ENCODE results near the gene FAM162A. TPM values are rescaled to one million over a fixed set of nuclear protein-coding genes. Genes with fewer than 3 reads are reported as not detected.

FAM162A gene, protein sequence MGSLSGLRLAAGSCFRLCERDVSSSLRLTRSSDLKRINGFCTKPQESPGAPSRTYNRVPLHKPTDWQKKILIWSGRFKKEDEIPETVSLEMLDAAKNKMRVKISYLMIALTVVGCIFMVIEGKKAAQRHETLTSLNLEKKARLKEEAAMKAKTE
- total RNA-seq (2022; extraction: Qiagen RNA extraction; ENCODE audit: low read depth): 31.7 to 35.9 TPM (median 35.5 TPM) in 5 replicates

DNA sequence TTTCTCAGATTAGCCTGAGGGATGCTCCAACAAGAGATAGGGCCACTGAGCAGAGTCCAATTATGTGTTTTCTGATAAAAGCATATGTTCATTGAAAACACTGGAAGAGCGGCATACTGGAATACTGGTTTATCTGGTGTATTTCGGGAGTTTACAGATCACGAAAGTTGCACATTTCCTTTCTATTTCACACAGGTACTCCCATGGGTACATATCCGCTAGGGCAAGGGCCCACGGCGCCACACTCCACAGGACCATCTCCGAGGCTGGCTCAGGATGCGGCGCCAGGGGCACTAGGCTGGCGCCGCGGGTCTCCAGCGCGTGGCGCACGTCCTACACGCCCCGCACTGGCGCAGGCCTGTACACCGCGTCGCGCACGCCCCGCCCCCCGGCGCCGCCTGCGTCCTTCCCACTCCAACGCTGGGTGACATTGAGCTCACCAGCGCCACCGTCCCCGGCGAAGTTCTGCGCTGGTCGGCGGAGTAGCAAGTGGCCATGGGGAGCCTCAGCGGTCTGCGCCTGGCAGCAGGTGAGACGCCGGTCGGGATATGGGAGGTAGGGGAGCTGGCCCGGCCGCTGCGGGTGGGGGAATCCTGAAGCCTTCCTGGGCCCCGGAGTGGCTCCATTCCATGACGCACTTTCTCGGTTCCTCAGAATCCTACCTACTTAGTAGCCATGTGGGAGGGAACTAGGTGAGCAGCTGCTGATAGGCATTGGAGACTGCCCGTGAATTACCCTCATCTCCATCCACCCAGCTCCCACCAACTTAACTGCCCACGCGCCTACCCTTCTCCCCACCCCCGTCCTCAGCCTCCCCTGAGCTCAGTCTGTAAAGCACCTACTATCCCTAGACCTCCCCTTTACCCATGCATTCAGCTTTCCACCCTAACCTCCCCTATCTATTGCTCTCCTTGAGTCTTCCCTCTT is at the start of gene FAM162A:
FAM162A (plus strand) TSS at position 412 of the 927 bp plus-strand sequence; CDS start at position 496, 84 bp downstream.

DNA sequence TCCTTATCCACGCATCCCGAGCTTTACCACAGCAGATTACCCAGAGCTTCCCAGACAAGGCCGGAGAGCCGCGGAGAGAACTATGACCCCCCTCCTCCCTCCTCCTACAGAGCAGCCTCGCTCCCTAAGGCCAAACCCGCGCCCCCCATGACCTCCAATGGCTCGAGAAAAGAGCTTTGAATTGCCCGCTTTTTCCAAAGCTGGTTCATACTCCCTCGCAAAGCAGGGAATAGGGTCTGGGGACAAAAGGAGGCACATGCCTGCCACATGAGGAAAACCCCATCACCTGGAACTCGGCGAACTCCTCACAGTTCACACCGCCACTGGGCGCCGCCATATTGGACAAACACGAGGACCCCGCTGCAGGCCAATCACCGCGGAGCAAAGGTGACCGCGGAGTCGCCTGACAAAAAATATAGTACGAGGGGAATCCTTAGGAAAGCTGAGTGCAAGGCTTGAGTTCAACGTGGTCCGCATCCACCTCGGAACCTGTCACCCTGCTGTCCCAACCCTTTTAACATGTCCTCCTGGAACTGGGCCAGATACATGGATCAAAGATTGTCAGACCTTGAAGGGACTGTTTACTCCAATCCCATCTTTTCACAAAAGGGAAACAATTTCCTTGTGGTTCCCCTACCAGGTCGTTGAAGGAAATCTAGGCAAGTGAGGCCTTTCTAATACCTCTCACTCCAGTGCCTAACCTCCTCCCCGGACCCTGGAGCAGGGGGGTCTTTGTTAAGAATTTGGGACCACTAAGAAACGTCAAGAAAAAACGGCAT is 905 bp upstream of the FAM162A start, which contains the start of gene MIX23:
MIX23 (minus strand) TSS at position 344 of the 779 bp plus-strand sequence; CDS start at position 337, 7 bp downstream.

DNA sequence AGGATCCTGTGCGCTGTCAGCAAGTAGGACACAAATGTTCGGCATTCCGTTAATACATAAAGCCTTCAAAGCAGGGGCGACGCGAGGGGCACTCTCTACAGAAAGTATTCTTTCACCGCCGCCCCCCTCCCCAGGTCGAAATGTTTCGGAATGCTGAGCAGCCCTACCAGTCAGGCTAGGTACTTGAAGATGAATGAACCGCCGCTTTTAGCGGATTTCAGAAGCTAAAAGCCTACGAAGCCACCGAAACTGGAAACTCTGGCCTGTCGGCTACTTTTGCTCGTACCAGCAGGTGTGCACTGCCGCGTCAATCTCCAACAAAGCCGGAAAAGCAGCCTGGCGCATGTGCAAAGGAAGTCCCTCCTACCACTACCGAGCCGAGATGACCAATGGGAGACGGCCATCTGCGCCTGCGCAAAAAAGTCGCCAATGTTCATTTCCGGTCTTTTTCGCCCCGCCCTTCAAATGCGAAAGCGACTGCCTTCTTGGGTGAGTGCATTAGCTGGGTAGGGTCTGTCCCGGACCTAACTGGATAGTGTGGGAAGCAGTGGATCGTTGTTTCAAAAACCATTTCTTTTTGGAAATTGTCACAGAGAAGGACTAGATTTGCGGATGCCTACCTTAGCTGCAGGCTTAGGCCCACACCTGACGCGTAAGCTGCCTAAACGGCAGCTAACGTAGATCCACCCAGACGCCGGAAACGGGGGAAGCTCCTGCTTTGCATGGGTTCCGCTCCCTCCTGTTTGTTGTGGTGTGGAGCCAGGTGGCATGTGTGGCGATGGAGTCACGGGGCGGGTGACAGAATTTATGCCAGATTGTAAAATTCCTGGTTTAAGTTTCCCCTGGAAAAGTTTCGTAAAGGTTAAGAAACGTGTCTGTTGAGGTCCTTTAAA is 32.0 kb downstream of the FAM162A start, which contains the start of gene WDR5B:
WDR5B (minus strand) TSS at position 301 of the 893 bp plus-strand sequence. CDS start 534 bp downstream, outside the sequence.

Other genes starting within 250 kb of the FAM162A start
- gene CASR, start 200.5 kb upstream of the FAM162A start, total RNA-seq (2022; extraction: Qiagen RNA extraction; ENCODE audit: low read depth): not detected in 5 replicates
- 0.63 to 1.2 TPM (median 1.1 TPM) in 5 replicates for gene CSTA, start 58.9 kb upstream of the FAM162A start, total RNA-seq (2022; extraction: Qiagen RNA extraction; ENCODE audit: low read depth)
- gene MIX23, start 951 bp upstream of the FAM162A start, total RNA-seq (2022; extraction: Qiagen RNA extraction; ENCODE audit: low read depth): 53.4 to 63.8 TPM (median 55.6 TPM) in 5 replicates
- gene WDR5B, start 31.9 kb downstream of the FAM162A start, total RNA-seq (2022; extraction: Qiagen RNA extraction; ENCODE audit: low read depth): 3.0 to 4.1 TPM (median 3.4 TPM) in 5 replicates
- 54.2 to 77.3 TPM (median 66.2 TPM) in 5 replicates for gene KPNA1, start 130.8 kb downstream of the FAM162A start, total RNA-seq (2022; extraction: Qiagen RNA extraction; ENCODE audit: low read depth)
- 4.9 to 7.0 TPM (median 5.5 TPM) in 5 replicates for gene PARP9, start 180.1 kb downstream of the FAM162A start, total RNA-seq (2022; extraction: Qiagen RNA extraction; ENCODE audit: low read depth)
- 8.3 to 10.7 TPM (median 8.6 TPM) in 5 replicates for gene DTX3L, start 180.2 kb downstream of the FAM162A start, total RNA-seq (2022; extraction: Qiagen RNA extraction; ENCODE audit: low read depth)
- gene PARP15, start 193.5 kb downstream of the FAM162A start, total RNA-seq (2022; extraction: Qiagen RNA extraction; ENCODE audit: low read depth): not detected in 5 replicates

Data from A549 treated with DMSO at 1 μM for 4 hours (cell line).